Liver (tissue), 9 donors: ENCODE measurements around the gene PTPMT1. TPM values are rescaled to one million over a fixed set of nuclear protein-coding genes. Genes with fewer than 3 reads are reported as not detected.
A peak's percentile ranks its signal among the peaks of the same experiment; 100 is the strongest.

Experiments used
- DNase-seq: peaks from one replicate; pipeline ENCODE4 v3.0.0-alpha.2; 2017; ENCODE audit warnings: low spot score
- H3K27ac ChIP-seq, 2 donors: one replicate each; pipeline ENCODE4 v1.7.0; 2013; ENCODE audit warnings: inconsistent platforms in 2 of 2, low read length in 2 of 2, control low read depth in 1 of 2, low read depth in 1 of 2, mild to moderate bottlenecking in 1 of 2
- H3K27me3 ChIP-seq, 4 donors: one replicate each; pipeline versions ENCODE4 v1.6.1 to v1.7.0; 2013; ENCODE audit warnings: low read length in 3 of 4, inconsistent platforms in 1 of 4, mild to moderate bottlenecking in 1 of 4, moderate library complexity in 1 of 4; ENCODE audit not compliant: control insufficient read depth in 4 of 4, insufficient read depth in 4 of 4
- H3K36me3 ChIP-seq, 4 donors: one replicate each; pipeline versions ENCODE4 v1.6.1 to v1.7.0; 2013; ENCODE audit warnings: low read length in 3 of 4, mild to moderate bottlenecking in 3 of 4, low read depth in 1 of 4, moderate library complexity in 1 of 4; ENCODE audit not compliant: control insufficient read depth in 4 of 4, insufficient read depth in 3 of 4
- H3K4me1 ChIP-seq, 4 donors: one replicate each; pipeline versions ENCODE4 v1.6.1 to v1.7.0; 2013; ENCODE audit warnings: low read length in 3 of 4, mild to moderate bottlenecking in 3 of 4, moderate library complexity in 1 of 4; ENCODE audit not compliant: control insufficient read depth in 4 of 4, insufficient read depth in 4 of 4
- H3K4me3 ChIP-seq, 3 donors: one replicate each; pipeline versions ENCODE4 v1.6.1 to v1.7.0; 2013; ENCODE audit warnings: low read length in 3 of 3, control low read depth in 1 of 3, low read depth in 1 of 3, mild to moderate bottlenecking in 1 of 3
- H3K9ac ChIP-seq, 2 donors: one replicate each; pipeline ENCODE4 v1.7.0; 2013; ENCODE audit warnings: low read length in 2 of 2, mild to moderate bottlenecking in 2 of 2, moderate library complexity in 2 of 2, control low read depth in 1 of 2, low read depth in 1 of 2
- H3K9me3 ChIP-seq, 4 donors: one replicate each; pipeline versions ENCODE4 v1.6.1 to v1.7.0; 2013; ENCODE audit warnings: low read length in 3 of 4; ENCODE audit not compliant: control insufficient read depth in 4 of 4
- EGR1 ChIP-seq, 2 donors: IDR thresholded peaks; 2 replicates each; pipeline ENCODE4 v1.6.1; 2016 to 2018; ENCODE audit warnings: antibody characterized with exemption in 2 of 2, low read depth in 2 of 2
- HNF4G ChIP-seq: IDR thresholded peaks from 2 replicates; pipeline ENCODE4 v1.6.1; 2016; ENCODE audit warnings: antibody characterized with exemption
- MAX ChIP-seq: IDR thresholded peaks from 2 replicates; pipeline ENCODE4 v1.6.1; 2016; ENCODE audit warnings: antibody characterized with exemption
- NR2F2 ChIP-seq: IDR thresholded peaks from 2 replicates; pipeline ENCODE4 v1.6.1; 2016; ENCODE audit warnings: antibody characterized with exemption
- RXRA ChIP-seq, 2 donors: IDR thresholded peaks; 2 replicates each; pipeline ENCODE4 v1.6.1; 2017 to 2018; ENCODE audit warnings: antibody characterized with exemption in 2 of 2, mild to moderate bottlenecking in 1 of 2
- SP1 ChIP-seq: IDR thresholded peaks from 2 replicates; pipeline ENCODE4 v1.6.1; 2018; ENCODE audit warnings: antibody characterized with exemption, mild to moderate bottlenecking
- WGBS: extraction: QIAGEN DNeasy Blood & Tissue Kit; methylation state at CpG from one replicate; pipeline ENCODE4 v1.1.7; 2013; 5-methylcytosine and 5-hydroxymethylcytosine counted together
- polyA plus RNA-seq, 2 donors: library from polyadenylated mRNA; stranded (reverse) in 1 of 2; unstranded in 1 of 2; fragments of 200-250 nt in 1 of 2; fragments of >200 nt in 1 of 2; fragmentation: Nextera tagmentation in 1 of 2; extraction: Ambion mirVana in 1 of 2; gene quantifications; one replicate each; pipeline versions ENCODE4 v1.2.1 to v1.2.3, GENCODE V29; 2013 to 2015
- total RNA-seq, 2 donors: library from RNA; depleted of rRNA; stranded (reverse); fragments of >200 nt; gene quantifications; one replicate each; pipeline ENCODE4 v1.2.3, GENCODE V29; 2014
- TF ChIP-seq, protein P1 (sequence below): IDR thresholded peaks from 2 replicates; pipeline ENCODE4 v1.6.1; 2016; ENCODE audit warnings: antibody characterized with exemption
- TF ChIP-seq, protein P2 (sequence below): fragments of 150-350 bp; IDR thresholded peaks from 2 replicates; pipeline ENCODE4 v1.5.1; 2017; ENCODE audit warnings: improper control_type of control experiment, low read depth, low read length; ENCODE audit not compliant: missing input control
- TF ChIP-seq, protein P3 (sequence below): IDR thresholded peaks from 2 replicates; pipeline ENCODE4 v1.6.1; 2016; ENCODE audit warnings: antibody characterized with exemption
- donor health status: healthy.
- donor health status: healthy.
- donor health status: healthy.
- donor health status: healthy.
- donor health status: healthy.

The PTPMT1 gene
- total RNA-seq (10 to 100 TPM; 28.7 to 40.4 TPM), polyA plus RNA-seq (10 to 100 TPM; 32.9 to 34.1 TPM)

DNA sequence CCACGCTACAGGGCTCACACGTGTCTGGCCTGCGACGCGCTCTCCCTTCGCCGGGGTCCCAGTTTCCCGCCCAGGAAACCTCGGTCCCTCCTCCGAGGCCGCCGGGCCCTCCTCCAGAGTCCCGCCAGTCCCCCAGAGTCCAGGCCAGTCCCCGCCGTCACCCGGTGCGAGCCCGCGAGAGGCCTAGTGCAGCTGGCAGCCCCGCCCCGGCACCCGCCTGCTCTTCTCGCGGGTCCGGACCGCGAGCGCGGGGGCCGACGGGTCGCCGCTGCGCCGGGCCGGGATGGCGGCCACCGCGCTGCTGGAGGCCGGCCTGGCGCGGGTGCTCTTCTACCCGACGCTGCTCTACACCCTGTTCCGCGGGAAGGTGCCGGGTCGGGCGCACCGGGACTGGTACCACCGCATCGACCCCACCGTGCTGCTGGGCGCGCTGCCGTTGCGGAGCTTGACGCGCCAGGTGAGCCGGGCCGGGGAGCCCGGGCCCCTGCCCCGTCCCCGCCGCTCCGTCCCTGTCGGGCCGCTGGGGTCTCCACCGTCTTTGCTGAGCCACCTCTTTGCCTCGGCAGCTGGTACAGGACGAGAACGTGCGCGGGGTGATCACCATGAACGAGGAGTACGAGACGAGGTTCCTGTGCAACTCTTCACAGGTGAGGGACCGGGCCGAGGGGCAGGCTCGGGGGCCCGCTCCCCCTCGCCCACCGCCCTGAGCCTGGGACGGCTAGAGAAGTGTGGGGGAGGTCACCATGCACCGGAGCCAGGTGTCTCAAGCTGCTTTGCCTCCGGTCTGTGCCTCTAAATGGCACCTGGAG lies at the start of gene PTPMT1:
TSS of gene PTPMT1 (plus strand) at position 260 of the 809 bp plus-strand sequence. CDS start at position 284, 24 bp downstream.
- H3K27me3 ChIP-seq: no peaks in the 10 kb centered on the region
- no peaks in the 10 kb centered on the region for H3K9me3 ChIP-seq
- TF ChIP-seq, protein P1, sequence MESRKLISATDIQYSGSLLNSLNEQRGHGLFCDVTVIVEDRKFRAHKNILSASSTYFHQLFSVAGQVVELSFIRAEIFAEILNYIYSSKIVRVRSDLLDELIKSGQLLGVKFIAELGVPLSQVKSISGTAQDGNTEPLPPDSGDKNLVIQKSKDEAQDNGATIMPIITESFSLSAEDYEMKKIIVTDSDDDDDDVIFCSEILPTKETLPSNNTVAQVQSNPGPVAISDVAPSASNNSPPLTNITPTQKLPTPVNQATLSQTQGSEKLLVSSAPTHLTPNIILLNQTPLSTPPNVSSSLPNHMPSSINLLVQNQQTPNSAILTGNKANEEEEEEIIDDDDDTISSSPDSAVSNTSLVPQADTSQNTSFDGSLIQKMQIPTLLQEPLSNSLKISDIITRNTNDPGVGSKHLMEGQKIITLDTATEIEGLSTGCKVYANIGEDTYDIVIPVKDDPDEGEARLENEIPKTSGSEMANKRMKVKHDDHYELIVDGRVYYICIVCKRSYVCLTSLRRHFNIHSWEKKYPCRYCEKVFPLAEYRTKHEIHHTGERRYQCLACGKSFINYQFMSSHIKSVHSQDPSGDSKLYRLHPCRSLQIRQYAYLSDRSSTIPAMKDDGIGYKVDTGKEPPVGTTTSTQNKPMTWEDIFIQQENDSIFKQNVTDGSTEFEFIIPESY: peak; percentile 45
- no peak for TF ChIP-seq RXRA (IDR thresholded peaks at IDR 0.05)
- H3K27ac ChIP-seq: peak within 1 kb of the TSS; percentile 66 to 73
- peaks cover 0 to 15% (median 4%) of the 10 kb centered on the region in 4 donors for H3K4me1 ChIP-seq
- WGBS: under 1% methylated on average over 86 of the region's 86 CpGs
- H3K36me3 ChIP-seq: peaks cover 0 to 4% (median under 1%) of the 10 kb centered on the region in 4 donors
- DNase-seq: peak; percentile 80
- peak within 1 kb of the TSS; percentile 75 to 92 (median 85) for H3K4me3 ChIP-seq
- H3K9ac ChIP-seq: peak within 1 kb of the TSS; percentile 68 to 96

DNA sequence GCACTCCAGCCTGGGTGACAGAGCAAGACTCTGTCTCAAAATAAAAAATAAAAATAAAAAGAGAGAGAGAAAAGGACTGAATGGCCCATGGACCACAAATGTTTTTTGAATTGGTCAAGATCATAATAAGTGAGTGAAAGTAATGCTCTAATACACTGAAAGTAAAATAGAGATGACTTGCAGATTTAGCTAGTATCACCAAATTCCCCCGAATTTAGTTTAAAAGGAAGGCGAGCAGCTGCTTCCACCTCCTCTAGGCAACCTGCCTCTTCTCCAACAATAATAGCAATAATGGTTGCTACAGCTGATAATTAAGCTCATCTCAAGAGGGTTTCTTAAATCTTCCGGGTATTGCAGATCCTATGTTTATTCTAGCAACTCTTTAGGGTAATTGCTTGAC lies 49.2 kb upstream of the PTPMT1 start:
- no peak for DNase-seq
- no peak overlapping the region for H3K4me3 ChIP-seq
- H3K9me3 ChIP-seq: no peaks in the 10 kb centered on the region
- H3K36me3 ChIP-seq: no peaks in the 10 kb centered on the region
- H3K27ac ChIP-seq: no peak overlapping the region
- no peaks in the 10 kb centered on the region for H3K27me3 ChIP-seq
- H3K4me1 ChIP-seq: peaks cover 18 to 52% (median 30%) of the 10 kb centered on the region in 4 donors
- WGBS: 83% methylated on average over 3 of the region's 3 CpGs
- no peak overlapping the region for H3K9ac ChIP-seq
- TF ChIP-seq HNF4G: no peak
- TF ChIP-seq, protein P2, sequence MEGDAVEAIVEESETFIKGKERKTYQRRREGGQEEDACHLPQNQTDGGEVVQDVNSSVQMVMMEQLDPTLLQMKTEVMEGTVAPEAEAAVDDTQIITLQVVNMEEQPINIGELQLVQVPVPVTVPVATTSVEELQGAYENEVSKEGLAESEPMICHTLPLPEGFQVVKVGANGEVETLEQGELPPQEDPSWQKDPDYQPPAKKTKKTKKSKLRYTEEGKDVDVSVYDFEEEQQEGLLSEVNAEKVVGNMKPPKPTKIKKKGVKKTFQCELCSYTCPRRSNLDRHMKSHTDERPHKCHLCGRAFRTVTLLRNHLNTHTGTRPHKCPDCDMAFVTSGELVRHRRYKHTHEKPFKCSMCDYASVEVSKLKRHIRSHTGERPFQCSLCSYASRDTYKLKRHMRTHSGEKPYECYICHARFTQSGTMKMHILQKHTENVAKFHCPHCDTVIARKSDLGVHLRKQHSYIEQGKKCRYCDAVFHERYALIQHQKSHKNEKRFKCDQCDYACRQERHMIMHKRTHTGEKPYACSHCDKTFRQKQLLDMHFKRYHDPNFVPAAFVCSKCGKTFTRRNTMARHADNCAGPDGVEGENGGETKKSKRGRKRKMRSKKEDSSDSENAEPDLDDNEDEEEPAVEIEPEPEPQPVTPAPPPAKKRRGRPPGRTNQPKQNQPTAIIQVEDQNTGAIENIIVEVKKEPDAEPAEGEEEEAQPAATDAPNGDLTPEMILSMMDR: no peak
- TF ChIP-seq SP1: no peak
- no peak for TF ChIP-seq MAX
- TF ChIP-seq, protein P1: no peak
- TF ChIP-seq, protein P3, sequence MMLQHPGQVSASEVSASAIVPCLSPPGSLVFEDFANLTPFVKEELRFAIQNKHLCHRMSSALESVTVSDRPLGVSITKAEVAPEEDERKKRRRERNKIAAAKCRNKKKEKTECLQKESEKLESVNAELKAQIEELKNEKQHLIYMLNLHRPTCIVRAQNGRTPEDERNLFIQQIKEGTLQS: no peak
- no peak for TF ChIP-seq NR2F2
- no peak for TF ChIP-seq EGR1 (IDR thresholded peaks at IDR 0.05; ENCODE audit: low read depth in 2 of 2)
